ENCODE results near the gene GOSR2.
"Not testable (repeated sequence)": the region's sequence is repeated elsewhere in the genome, so short reads cannot be mapped to it uniquely, and the experiment has no call there.

Gene GOSR2

GRCh38 chr17:46894024-46894423 lies 28.9 kb upstream of the GOSR2 start:
- DNase-seq: no peak

- DNase-seq: no peak
These were observed 28.3 kb upstream of the GOSR2 start for GRCh38 chr17:46894476-46895151.

- no peak for DNase-seq
These were observed 27.8 kb upstream of the GOSR2 start for GRCh38 chr17:46895171-46895570.

GRCh38 chr17:46896991-46897390 lies 26.0 kb upstream of the GOSR2 start:
- no peak for DNase-seq

- no peak for DNase-seq
These were observed 24.6 kb upstream of the GOSR2 start for GRCh38 chr17:46898364-46898763.

GRCh38 chr17:46898860-46899259 lies 24.1 kb upstream of the GOSR2 start:
- DNase-seq: no peak

- no peak for DNase-seq
These were observed 21.7 kb upstream of the GOSR2 start for GRCh38 chr17:46901291-46901690.

GRCh38 chr17:46903762-46904672 lies 18.9 kb upstream of the GOSR2 start:
- no peak for DNase-seq

- no peak for DNase-seq
These were observed 14.8 kb upstream of the GOSR2 start for GRCh38 chr17:46908068-46908737.

GRCh38 chr17:46910179-46910927 lies 12.6 kb upstream of the GOSR2 start:
- DNase-seq: no peak

- no peak for DNase-seq
These were observed 11.6 kb upstream of the GOSR2 start for GRCh38 chr17:46911311-46911710.

- DNase-seq: no peak
These were observed 7.4 kb upstream of the GOSR2 start for GRCh38 chr17:46915596-46915995.

GRCh38 chr17:46916211-46916610 lies 6.7 kb upstream of the GOSR2 start:
- no peak for DNase-seq

GRCh38 chr17:46916623-46917022 lies 6.3 kb upstream of the GOSR2 start:
- no peak for DNase-seq

- no peak for DNase-seq
These were observed 5.9 kb upstream of the GOSR2 start for GRCh38 chr17:46917041-46917440.

GRCh38 chr17:46917516-46917915 lies 5.4 kb upstream of the GOSR2 start:
- DNase-seq: no peak

GRCh38 chr17:46921962-46922361 lies 998 bp upstream of the GOSR2 start:
- not testable (repeated sequence) for DNase-seq

GRCh38 chr17:46922487-46922803 lies 515 bp upstream of the GOSR2 start:
- no peak for DNase-seq

GRCh38 chr17:46925185-46925868 lies 2.4 kb downstream of the GOSR2 start:
- no peak for DNase-seq

- no peak for DNase-seq
These were observed 5.7 kb downstream of the GOSR2 start for GRCh38 chr17:46928467-46929261.

- DNase-seq: no peak
These were observed 6.5 kb downstream of the GOSR2 start for GRCh38 chr17:46929413-46929812.

GRCh38 chr17:46930051-46930450 lies 7.1 kb downstream of the GOSR2 start:
- no peak for DNase-seq
